SH-SY5Y (cell line): ENCODE data around the gene SMAGP.
A peak's percentile ranks its signal among the peaks of the same experiment; 100 is the strongest.

Experiments
- GATA2 ChIP-seq: IDR thresholded peaks from 2 replicates; pipeline ENCODE4 v1.6.1; 2011; ENCODE audit warnings: mild to moderate bottlenecking, low read depth, low read length
- GATA3 ChIP-seq: IDR thresholded peaks from 2 replicates; pipeline ENCODE4 v1.6.1; 2011; ENCODE audit warnings: low read depth, mild to moderate bottlenecking, low read length, moderate library complexity

The SMAGP gene

GRCh38 chr12:51264297-51264696, 5.9 kb downstream of the SMAGP start:
- TF ChIP-seq GATA2: no peak
- no peak for TF ChIP-seq GATA3

DNA sequence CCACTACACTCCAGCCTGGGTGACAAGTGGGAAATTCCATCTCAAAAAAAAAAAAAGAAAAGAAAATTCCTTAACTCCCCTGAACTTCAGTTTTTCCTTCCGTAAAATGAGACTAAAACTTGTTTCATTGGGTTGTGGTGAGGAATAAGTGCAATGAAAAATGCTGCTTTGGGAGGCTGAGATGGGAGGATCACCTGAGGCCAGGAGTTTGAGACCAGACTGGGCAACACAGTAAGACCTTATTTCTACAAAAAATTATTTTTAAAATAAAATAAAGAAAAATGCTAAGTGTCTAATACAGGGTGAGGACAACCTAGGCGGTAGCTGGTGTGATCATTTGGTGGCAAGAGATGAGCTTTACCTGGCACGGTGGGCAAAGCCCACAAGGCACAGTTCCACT, 6.9 kb downstream of the SMAGP start:
- TF ChIP-seq GATA2 (no peak), GATA3 (no peak)

DNA sequence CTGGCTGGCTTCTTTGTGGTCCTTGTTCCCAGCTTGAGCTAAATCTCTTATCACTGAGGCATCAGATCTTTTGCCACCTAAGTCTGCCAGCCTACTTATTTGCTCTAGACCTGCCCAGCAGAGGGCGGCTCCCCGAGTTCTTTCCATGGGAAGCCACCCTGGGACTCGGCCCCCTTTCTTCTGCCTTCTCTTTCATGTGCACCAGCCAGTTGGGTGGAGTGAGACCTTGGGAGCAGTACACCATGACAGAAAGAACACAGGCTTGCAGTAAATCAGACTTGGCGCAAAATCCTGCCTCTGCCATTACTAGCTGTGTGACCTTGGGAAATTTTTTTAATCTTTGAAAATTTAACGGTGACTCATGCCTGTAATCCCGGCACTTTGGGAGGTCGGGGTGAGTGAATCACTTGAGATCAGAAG, 7.4 kb downstream of the SMAGP start:
- no peak for TF ChIP-seq GATA3
- TF ChIP-seq GATA2: no peak

DNA sequence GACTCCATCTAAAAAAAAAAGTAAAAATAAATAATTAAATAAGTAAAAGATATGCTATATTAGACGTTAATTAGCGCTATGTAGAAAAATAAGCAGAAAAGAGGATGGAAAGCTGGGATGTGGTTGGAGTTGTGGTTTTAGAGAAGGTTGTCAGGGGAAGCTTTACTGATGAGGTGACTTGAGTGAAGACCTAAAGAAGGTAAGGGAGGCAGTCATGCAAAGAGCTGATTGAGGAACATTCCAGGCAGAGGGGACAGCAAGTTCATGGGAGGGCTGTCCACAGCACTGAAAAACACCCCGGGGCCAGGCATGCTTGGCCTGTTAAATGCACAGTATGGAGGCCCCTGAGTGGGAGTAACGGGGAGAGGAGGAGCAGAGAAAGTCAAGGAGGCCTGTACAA, 15.7 kb downstream of the SMAGP start:
- TF ChIP-seq GATA2 (no peak), GATA3 (no peak)

GRCh38 chr12:51253276-51253675, 16.9 kb downstream of the SMAGP start:
- TF ChIP-seq GATA3 (no peak), GATA2 (no peak)

DNA sequence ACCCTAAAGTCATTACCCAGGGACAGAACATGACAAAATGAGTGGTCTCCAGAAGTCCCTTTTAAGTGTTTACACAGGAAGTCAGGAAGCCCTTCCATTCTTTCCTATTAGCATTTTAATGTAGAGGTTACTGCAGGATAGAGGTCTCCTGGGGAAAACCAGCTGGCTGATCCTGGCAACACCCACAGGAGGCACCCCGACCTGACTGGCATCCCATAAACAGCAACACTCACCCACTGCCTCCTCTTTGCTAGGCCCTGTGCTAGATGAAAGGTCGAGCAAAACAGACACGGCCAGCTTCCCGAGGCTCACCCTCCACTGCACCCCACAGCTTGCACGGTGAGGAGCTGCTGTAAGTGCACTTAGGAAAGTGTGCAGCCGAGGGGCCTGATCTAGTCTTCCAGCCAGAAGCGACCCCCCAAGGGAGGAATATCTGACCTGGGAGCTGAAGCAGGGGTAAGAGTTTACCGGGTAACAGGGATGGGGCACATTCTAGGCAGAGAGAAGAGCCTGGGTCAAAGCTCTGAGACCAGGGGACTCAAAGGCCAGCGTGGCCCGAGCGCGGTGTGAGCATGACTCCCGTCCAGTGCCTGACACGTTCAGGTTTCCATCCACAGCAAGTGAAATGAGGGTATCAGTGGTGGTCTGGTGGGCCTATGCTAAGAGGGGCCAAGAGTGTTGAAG, 22.6 kb downstream of the SMAGP start:
- TF ChIP-seq GATA3: no peak
- no peak for TF ChIP-seq GATA2

- TF ChIP-seq GATA3: no peak
- TF ChIP-seq GATA2: no peak
Measured at GRCh38 chr12:51246254-51246853, 23.9 kb downstream of the SMAGP start.

DNA sequence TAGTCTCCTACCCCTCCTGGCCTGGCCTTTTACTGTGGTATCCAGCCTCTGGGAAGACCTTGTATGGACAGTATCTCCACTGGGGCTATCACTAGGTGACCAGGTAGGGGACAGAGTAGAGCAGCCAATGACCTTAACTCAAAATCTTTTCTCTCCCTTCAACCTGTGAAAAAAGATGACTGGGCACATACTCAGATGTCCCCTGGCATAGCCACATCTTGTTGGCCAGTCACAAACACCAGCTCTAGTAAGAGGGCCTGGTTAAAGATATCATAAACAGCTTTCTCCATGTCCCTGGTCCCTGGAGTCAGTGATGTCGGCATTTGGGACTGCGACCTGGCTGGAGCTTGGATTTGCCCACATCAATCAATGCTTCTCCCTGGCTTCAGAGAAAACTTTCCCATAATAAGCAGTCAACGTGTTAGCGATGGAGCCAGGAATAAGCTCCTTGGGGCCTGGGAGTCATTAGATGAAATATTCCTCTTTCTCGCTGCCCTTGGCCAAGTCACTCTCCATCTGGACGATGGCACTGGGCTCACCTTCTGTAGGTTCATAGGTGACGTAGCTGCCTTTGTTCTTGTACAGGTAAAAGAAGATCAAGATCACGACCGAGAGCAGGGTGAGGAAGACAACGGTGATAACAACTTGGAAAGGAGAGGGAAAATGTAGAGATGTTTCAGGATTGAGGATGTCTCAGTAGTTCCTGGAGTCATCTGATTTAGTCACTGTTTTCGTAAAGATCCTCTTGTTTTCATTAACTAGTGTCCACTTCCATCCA, 24.6 kb downstream of the SMAGP start:
- TF ChIP-seq GATA2: no peak
- no peak for TF ChIP-seq GATA3

GRCh38 chr12:51244269-51244668, 25.9 kb downstream of the SMAGP start:
- TF ChIP-seq GATA2: no peak
- no peak for TF ChIP-seq GATA3

- TF ChIP-seq GATA2: no peak
- TF ChIP-seq GATA3: no peak
Measured at GRCh38 chr12:51242876-51243275, 27.3 kb downstream of the SMAGP start.

DNA sequence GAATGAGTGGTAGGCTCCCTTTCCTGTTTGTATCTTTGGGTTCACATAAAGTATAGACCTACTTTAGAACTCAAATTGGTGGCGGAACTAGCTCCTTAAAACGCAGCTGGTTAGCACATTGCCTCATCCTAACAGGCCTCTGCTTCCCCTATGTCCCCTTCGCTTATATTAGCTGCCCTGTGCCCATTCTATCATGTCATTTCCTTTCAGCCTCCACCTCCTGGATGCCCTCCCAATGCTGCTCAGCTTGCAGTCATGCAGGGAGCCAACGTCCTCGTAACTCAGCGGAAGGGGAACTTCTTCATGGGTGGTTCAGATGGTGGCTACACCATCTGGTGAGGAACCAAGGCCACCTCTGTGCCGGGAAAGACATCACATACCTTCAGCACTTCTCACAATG, 28.1 kb downstream of the SMAGP start:
- TF ChIP-seq GATA2: no peak
- no peak for TF ChIP-seq GATA3

- TF ChIP-seq GATA3: no peak
- TF ChIP-seq GATA2: no peak
Measured at GRCh38 chr12:51240971-51241370, 29.2 kb downstream of the SMAGP start.

- no peak for TF ChIP-seq GATA2
- no peak for TF ChIP-seq GATA3
Measured at GRCh38 chr12:51238510-51239334, 31.5 kb downstream of the SMAGP start, which contains the start of gene DAZAP2. Gene DAZAP2, plus strand, starts transcription at chr12:51238826. Its CDS starts 82 bp downstream, at chr12:51238908.

- TF ChIP-seq GATA2 (no peak), GATA3 (no peak)
Measured at GRCh38 chr12:51238037-51238509, 32.1 kb downstream of the SMAGP start.

- peak; percentile 84 for TF ChIP-seq GATA3
- peak; percentile 86 for TF ChIP-seq GATA2
Measured at GRCh38 chr12:51234530-51234929, 35.7 kb downstream of the SMAGP start.

- TF ChIP-seq GATA3 (no peak), GATA2 (no peak)
Measured at GRCh38 chr12:51232642-51233041, 37.6 kb downstream of the SMAGP start.
